Stimulated activated CD8-positive, alpha-beta memory T cell treated with anti-CD3 and anti-CD28 coated beads, Interleukin-15, amount 100 ng/mL, for 4 hours (primary cell): Measurements from ENCODE around the gene C6orf132.
"Not testable (repeated sequence)": the region's sequence is repeated elsewhere in the genome, so short reads cannot be mapped to it uniquely, and the experiment has no call there.

Experiments used
- DNase-seq, 2 donors: peaks; one replicate each; pipeline ENCODE4 v3.0.0-alpha.2; 2020; ENCODE audit warnings: low read depth in 2 of 2

Gene C6orf132

DNA sequence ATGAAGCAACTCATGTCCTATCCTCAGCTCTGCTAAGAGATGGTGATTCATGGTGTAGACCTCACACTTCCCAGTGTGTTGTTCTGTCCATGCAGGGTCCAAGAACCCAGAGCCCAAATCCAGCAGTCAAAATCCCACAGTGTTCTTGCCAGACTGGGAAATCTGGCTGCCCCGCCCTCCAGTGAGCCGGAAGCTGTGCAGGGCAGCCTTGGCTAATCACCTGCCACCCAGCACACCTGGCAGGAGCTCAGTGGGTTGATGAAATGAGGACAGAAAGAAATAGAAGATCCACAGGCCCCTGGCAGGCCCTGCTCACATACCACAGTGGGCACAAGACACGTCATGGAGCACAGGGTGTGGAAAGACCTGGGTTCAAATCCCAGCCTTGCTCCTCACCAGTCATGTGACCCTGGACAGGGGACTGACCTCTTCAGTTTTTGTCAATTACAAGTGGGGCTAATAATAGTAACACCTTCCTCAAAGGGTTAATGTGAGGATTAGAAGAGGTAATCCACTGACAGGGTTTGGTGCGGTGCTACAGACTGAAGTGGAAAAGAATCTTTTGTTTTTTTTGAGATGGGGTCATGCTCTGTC is 17.1 kb upstream of the C6orf132 start:
- DNase-seq = no peak

- no peak for DNase-seq
Measured at GRCh38 chr6:42158631-42159030, 16.2 kb upstream of the C6orf132 start.

GRCh38 chr6:42158011-42158410 is 15.6 kb upstream of the C6orf132 start:
- no peak for DNase-seq

DNA sequence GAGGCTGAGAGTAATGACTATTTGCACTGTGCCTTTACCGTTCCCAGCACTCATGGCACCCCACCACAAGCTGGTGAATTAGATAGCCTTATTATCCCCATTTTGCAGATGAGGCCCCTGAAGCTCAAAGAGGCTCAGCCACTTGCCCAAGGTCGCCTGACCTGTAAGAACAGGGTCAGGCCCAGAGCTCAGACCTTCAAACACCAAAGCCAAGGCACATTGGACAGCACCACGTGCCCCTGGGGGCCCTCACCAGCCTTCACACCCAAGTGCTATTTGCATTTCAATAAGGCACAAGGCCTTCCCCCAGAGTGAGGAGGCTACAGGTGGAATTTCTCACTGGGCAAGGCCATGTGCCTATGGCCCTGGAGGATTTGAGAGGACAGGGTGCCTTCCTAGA is 14.2 kb upstream of the C6orf132 start:
- DNase-seq = no peak

DNA sequence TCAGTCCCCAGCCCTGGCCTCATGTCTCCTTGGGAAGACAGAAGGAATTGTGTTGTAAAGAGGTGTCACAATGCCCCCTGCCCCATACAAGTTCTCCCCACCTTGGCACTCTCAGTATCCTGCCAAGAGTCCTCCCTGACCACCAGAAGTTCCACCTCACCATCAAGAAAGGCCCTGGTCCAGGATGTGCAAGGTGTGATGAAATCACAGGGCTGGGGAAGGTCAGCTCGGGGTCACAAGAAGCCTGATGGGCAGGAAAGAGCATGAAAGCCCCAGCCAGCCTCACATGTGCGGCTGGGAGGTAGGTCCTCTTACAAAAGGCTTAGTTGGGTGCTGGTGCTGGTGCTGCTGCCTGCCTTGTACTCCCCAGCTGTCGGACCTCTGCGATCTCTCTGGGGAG is 12.9 kb upstream of the C6orf132 start:
- DNase-seq = no peak

- no peak for DNase-seq
Measured at GRCh38 chr6:42154461-42155209, 12.2 kb upstream of the C6orf132 start.

- DNase-seq = no peak
Measured at GRCh38 chr6:42153921-42154320, 11.5 kb upstream of the C6orf132 start.

DNA sequence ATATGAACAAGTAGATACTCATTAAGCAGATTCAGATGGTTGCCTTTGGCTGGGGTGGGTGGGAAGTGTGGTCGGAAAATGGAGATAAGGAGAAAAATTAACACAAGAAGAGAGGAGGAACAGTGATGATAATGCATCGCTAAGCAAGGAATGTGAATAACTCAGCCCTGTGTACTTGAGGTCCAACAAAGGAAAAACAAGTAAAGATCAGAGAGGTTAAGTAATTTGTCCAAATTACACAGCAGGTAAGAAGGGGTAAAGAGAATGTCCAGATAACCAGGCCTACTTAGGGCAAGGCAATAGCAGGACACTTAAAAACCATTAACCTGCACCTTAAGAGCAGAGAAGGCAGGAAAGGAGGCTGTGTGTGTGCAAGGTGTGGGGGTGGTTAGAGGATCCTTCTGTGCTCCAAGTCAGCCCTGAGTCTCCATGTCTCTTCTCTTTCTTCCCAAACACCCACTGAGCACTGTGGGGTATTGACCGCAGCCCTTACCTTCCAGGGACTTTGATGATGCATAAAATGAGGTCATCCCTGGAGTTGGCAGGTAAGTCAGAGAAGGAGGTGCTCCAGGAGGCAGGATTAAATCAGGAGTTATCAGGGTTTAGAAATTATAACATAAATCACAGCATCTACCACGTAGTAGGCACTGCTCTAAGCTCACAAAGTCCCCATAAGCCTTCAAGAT is 10.3 kb upstream of the C6orf132 start:
- DNase-seq = not testable (repeated sequence)

- no peak for DNase-seq
Measured at GRCh38 chr6:42152024-42152423, 9.6 kb upstream of the C6orf132 start.

DNA sequence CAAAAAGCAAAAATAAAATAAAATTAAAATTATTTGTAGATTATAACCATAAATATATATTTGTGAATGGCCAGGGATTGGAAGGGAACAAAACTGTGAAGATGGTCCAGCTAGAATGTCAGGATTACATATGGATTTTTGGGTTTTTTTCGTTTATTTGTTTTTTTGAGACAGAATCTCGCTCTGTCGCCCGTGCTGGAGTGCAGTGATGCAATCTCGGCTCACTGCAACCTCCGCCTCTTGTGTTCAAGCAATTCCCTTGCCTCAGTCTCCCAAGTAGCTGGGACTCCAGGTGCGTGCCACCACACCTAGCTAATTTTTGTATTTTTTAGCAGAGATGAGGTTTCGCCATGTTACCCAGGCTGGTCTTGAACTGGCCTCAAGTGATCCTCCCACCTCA is 7.8 kb upstream of the C6orf132 start:
- no peak for DNase-seq

DNA sequence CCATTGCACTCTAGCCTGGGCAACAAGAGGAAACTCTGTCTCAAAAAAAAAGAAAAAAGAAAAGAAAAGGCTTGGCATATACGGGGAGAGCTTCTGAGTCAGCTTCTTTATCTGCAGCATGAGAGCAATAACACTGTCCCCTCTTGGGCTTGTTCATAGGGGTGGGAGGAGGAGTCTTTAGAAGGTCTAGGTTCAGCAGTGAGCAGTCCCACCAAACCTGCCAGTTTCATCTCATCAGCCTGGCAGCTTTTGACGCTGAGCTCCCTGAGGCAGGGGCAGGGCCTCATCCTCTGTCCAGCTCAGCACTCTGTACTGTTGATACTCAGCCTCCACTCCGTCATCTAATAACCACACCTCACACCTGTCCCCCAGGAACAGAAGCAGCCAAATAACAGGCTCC is 5.6 kb upstream of the C6orf132 start:
- DNase-seq = no peak

- no peak for DNase-seq
Measured at GRCh38 chr6:42147138-42147562, 4.7 kb upstream of the C6orf132 start.

GRCh38 chr6:42141603-42142117 is 760 bp downstream of the C6orf132 start:
- DNase-seq = no peak

- DNase-seq = no peak
Measured at GRCh38 chr6:42140756-42141602, 1.4 kb downstream of the C6orf132 start.

- no peak for DNase-seq
Measured at GRCh38 chr6:42140032-42140431, 2.4 kb downstream of the C6orf132 start.

- no peak for DNase-seq
Measured at GRCh38 chr6:42138630-42139619, 3.5 kb downstream of the C6orf132 start.

DNA sequence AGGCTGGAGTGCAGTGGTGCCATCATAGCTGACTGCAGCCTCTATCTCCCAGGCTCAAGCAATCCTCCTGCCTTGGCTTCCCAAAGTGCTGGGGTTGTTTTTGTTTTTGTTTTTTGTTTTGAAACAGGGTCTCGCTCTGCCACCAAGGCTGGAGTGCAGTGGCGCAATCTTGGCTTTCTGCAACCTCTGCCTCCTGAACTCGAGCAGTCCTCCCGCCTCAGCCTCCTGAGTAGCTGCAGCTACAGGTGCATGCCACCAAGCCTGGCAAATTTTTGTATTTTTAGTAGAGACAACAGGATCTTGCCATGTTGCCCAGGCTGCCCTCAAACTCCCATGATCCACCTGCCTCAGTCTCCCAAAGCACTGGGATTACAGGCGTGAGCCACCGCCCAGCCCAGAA is 4.2 kb downstream of the C6orf132 start:
- no peak for DNase-seq

GRCh38 chr6:42137194-42137753 is 5.1 kb downstream of the C6orf132 start:
- DNase-seq = no peak

- peak in 1 of 2 donors; percentile 1 for DNase-seq
Measured at GRCh38 chr6:42136508-42137193, 5.8 kb downstream of the C6orf132 start.

DNA sequence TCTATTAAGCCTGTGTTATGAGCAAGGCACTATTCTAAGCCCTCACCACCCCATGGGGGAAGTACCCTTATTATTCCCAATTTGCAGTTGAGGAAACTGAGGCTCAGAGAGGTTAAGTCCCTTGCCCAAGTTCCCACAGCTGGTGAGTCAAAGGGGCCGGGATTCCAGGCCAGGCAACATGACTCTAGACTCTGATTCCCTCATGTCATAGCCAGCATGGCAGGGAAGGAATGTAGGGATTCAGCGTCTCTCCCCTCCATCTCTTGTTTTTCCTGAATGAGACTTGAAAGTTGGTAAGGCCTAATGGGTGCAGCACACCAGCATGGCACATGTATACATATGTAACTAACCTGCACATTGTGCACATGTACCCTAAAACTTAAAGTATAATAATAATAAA is 6.7 kb downstream of the C6orf132 start:
- DNase-seq = no peak
